BJ (cell line): ENCODE measurements around the gene LGALS3. TPM values are rescaled to one million over a fixed set of nuclear protein-coding genes. Genes with fewer than 3 reads are reported as not detected.

Source experiments
- CTCF ChIA-PET: fragments of 350-600 bp; formaldehyde crosslinking; extraction: SDS; loops from one replicate; lab custom pipeline; 2021; ENCODE audit warnings: antibody characterized with exemption, inconsistent platforms; lab: Yijun Ruan, JAX
- POLR2A ChIA-PET: fragments of 300-600 bp; sonication (Branson Sonifier 250); formaldehyde crosslinking; extraction: SDS; loops from one replicate; lab custom pipeline; 2021; ENCODE audit warnings: antibody characterized with exemption; lab: Charles Lee
- DNase-seq: peaks from one replicate; pipeline ENCODE4 v3.0.0-alpha.2; 2011; ENCODE audit warnings: low read depth
- H3K27me3 ChIP-seq: 2 replicates; pipeline ENCODE4 v1.6.0; 2011; ENCODE audit warnings: low read length; ENCODE audit not compliant: control insufficient read depth, insufficient read depth
- H3K36me3 ChIP-seq: 2 replicates; pipeline ENCODE4 v1.5.1; 2011; ENCODE audit warnings: low read length; ENCODE audit not compliant: control insufficient read depth, insufficient read depth
- H3K4me3 ChIP-seq: 2 replicates; pipeline ENCODE4 v1.5.1; 2011; ENCODE audit warnings: low read depth, mild to moderate bottlenecking, control low read depth, low read length
- polyA plus RNA-seq: library from polyadenylated mRNA; depleted of rRNA; stranded (reverse); fragments of >200 nt; gene quantifications from 2 replicates; pipeline ENCODE4 v1.2.3, GENCODE V29; 2011
- TF ChIP-seq, protein P1 (sequence below): IDR thresholded peaks from 2 replicates; pipeline ENCODE4 v1.5.1; 2011; ENCODE audit warnings: low read depth, mild to moderate bottlenecking, control low read depth, inconsistent platforms, low read length, moderate library complexity; ENCODE audit not compliant: insufficient read depth

The LGALS3 gene
- polyA plus RNA-seq, 1 experiment, result 182 TPM

- no peak overlapping the region for H3K4me3 ChIP-seq
- CTCF ChIA-PET, result interaction anchor here (0.6 kb wide), 2 partner anchors 23 to 27 kb away, joined by 3 read pairs; no protein-coding TSS in a partner anchor
- H3K36me3 ChIP-seq, result no peaks in the 10 kb centered on the region
- DNase-seq, result no peak
- TF ChIP-seq, protein P1, sequence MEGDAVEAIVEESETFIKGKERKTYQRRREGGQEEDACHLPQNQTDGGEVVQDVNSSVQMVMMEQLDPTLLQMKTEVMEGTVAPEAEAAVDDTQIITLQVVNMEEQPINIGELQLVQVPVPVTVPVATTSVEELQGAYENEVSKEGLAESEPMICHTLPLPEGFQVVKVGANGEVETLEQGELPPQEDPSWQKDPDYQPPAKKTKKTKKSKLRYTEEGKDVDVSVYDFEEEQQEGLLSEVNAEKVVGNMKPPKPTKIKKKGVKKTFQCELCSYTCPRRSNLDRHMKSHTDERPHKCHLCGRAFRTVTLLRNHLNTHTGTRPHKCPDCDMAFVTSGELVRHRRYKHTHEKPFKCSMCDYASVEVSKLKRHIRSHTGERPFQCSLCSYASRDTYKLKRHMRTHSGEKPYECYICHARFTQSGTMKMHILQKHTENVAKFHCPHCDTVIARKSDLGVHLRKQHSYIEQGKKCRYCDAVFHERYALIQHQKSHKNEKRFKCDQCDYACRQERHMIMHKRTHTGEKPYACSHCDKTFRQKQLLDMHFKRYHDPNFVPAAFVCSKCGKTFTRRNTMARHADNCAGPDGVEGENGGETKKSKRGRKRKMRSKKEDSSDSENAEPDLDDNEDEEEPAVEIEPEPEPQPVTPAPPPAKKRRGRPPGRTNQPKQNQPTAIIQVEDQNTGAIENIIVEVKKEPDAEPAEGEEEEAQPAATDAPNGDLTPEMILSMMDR, result no peak
- POLR2A ChIA-PET, result no interaction called here
- H3K27me3 ChIP-seq, result no peaks in the 10 kb centered on the region
Measured at GRCh38 chr14:55126034-55126433, 3.0 kb upstream of the LGALS3 start.

DNA sequence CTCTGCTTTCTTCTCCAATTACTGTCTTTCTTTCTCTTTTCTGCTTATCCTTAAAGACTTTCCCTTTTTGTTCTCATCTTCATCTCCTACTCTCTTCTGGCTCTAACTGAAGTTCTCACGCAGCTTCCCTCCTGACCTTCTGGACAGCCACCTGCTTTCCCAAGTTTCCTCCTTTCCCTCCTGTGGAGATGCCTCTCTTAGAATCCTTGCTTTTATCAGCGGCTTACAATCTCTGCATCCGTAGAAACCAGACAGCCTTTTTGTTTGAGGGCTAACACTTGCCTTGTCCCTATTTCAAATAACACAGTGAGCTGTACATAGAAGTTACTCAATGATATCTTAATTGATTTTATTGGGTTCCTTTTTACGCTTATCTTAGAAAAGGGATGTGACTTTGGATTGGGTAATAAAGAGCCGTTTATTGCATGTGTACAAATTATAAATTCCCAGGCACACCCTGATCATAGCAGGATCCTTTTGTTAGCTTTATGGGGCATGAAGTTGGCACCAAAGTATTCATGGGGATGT lies 2.1 kb upstream of the LGALS3 start:
- Histone ChIP-seq H3K4me3 (no peak overlapping the region), H3K36me3 (no peaks in the 10 kb centered on the region), H3K27me3 (no peaks in the 10 kb centered on the region)
- ChIA-PET POLR2A (no interaction called here), CTCF (no interaction called here)
- TF ChIP-seq, protein P1, result no peak
- no peak for DNase-seq

- ChIA-PET POLR2A (no interaction called here), CTCF (no interaction called here)
- Histone ChIP-seq H3K27me3 (no peaks in the 10 kb centered on the region), H3K4me3 (no peak overlapping the region), H3K36me3 (no peaks in the 10 kb centered on the region)
- TF ChIP-seq, protein P1, result no peak
- DNase-seq, result no peak
Measured at GRCh38 chr14:55127460-55127951, 1.5 kb upstream of the LGALS3 start.

DNA sequence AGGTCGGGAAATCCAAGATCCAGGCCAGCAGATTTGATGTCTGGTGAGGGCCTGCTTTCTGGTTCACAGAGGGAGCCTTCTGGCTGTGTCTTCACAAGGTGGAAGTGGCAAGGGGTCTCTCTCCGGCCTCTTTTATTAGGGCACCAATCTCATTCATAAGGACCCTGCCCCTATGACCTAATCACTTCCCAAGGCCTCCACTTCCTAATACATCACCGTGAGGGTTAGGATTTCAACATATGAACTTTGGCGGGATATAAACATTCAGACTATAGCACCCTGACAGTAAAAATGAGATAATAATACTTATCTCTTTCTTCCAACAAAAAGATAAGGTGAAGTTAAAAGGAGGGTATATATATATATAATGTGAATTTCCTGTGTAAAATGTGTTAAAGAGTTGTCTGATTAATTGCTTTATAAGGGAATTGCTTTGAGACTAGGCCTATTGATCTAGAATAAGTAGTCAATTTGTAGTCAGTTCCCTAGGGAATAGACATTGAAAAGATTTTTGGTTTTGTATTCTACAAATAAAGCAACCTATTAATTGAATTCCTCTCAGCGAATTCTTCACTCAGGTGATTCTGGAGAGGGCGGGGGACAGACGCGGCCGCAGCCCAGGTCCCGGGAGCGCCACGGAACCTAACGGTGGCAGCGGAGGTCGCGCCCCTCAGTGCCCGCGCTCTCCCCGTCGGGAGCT lies 516 bp upstream of the LGALS3 start:
- ChIA-PET POLR2A (no interaction called here), CTCF (interaction anchor here (1.8 to 1.9 kb wide), 2 partner anchors 25 to 36 kb away, joined by 6 to 8 read pairs; no protein-coding TSS in a partner anchor)
- TF ChIP-seq, protein P1, result no peak
- H3K36me3 ChIP-seq, result no peaks in the 10 kb centered on the region
- no peaks in the 10 kb centered on the region for H3K27me3 ChIP-seq
- peak overlapping the region; percentile 83 for H3K4me3 ChIP-seq
- DNase-seq, result no peak

DNA sequence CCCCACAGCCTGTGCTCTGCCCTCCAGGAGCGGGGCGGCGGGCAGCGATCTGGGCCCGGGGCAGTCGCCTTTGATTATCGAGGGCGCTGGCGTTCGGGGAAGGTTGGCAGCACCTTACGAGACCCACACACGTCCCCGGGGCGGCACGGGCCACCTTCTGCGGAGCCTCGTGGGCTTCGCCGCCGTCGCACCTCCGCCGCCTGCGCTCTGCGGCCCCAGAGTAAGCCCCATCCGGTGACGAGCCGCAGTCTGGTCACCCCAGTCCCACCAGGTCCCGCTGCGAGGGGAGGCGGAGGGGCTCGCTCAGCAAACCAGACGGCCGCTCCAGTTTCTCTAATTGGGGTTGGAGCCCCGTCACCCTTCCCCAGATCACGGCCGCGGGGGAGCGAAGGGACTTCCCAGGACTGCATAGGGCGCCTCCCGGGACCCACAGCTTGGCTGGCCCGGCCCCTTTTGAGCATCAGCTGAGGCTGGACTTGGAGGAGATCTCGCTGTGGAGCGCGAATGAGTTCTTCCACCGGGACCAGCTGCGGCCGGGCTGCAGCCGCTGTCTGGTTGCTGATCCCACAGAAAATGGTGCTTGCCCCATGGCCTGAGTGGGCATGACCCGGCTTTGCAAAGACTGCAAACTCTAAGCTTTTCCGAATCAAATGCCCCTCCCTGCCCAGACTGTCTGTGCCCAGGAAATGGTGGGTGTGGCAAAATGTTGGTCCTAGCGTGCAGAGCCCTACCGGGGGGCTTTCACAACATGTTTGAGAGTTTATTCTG lies 560 bp downstream of the LGALS3 start:
- no peaks in the 10 kb centered on the region for H3K27me3 ChIP-seq
- TF ChIP-seq, protein P1, result no peak
- CTCF ChIA-PET, result interaction anchor here (0.9 to 1.9 kb wide), 5 partner anchors 12 to 78 kb away, joined by 3 to 8 read pairs (median 5); partner anchors contain the start of gene MAPK1IP1L
- peak overlapping the region; percentile 83 for H3K4me3 ChIP-seq
- H3K36me3 ChIP-seq, result no peaks in the 10 kb centered on the region
- POLR2A ChIA-PET, result interaction anchor here (0.5 to 1.1 kb wide), 2 partner anchors 11 to 30 kb away, joined by 3 to 5 read pairs; no protein-coding TSS in a partner anchor
- no peak for DNase-seq
